HUES6 (cell line): ENCODE results near the gene PRDM16.

ENCODE experiments used
- H3K27ac ChIP-seq: 2 replicates; pipeline ENCODE4 v1.7.0; 2013; ENCODE audit warnings: low read depth, mild to moderate bottlenecking, low read length, inconsistent platforms
- H3K27me3 ChIP-seq: 2 replicates; pipeline ENCODE4 v1.6.1; 2013; ENCODE audit warnings: low read length; ENCODE audit not compliant: control insufficient read depth, insufficient read depth
- H3K36me3 ChIP-seq: 2 replicates; pipeline ENCODE4 v1.6.1; 2013; ENCODE audit warnings: low read length; ENCODE audit not compliant: control insufficient read depth, insufficient read depth
- H3K4me1 ChIP-seq: 2 replicates; pipeline ENCODE4 v1.6.1; 2013; ENCODE audit warnings: low read length; ENCODE audit not compliant: control insufficient read depth, insufficient read depth
- H3K4me3 ChIP-seq: 2 replicates; pipeline ENCODE4 v1.5.1; 2013; ENCODE audit warnings: low read depth, low read length
- H3K9ac ChIP-seq: one replicate; pipeline ENCODE4 v1.6.1; 2013; ENCODE audit warnings: mild to moderate bottlenecking, low read length
- H3K9me3 ChIP-seq: 2 replicates; pipeline ENCODE4 v1.6.1; 2013; ENCODE audit warnings: low read depth, low read length; ENCODE audit not compliant: control insufficient read depth, insufficient read depth

The PRDM16 gene

DNA sequence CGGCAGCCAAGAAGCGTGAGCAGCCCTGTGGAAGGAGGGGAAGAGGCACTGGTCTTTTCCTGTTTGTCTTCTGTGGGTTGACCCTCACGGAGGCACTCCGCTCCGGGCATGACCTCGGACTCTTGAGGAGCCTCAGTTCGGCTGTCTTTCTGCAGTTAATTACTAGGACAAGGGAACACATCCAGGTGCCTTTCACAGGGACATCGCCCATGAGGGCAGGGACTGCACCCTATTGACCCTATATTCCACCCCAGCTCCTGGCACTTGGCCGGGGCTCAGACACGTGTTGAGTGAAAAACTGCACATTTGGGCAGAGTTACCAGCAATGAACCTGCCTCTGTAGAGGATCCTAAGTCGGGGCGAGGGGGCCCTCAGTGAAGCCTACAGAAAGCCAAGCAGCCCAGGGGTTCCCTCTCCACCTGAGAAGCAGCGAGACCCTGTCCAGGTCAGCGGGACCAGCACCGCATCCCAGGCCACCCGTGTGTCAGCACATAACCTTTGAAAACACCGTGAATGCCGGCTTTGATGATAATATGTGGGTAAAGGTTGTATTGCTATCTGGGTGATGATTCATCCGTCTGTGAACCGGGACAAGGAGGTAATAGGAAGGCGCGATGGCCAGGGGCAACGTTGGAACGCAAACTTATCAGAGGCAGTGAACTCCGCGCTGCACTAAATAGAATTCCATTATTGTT lies 224.0 kb downstream of the PRDM16 start:
- Histone ChIP-seq H3K36me3 (no peaks in the 10 kb centered on the region), H3K4me1 (no peaks in the 10 kb centered on the region), H3K27ac (no peak overlapping the region), H3K4me3 (no peak overlapping the region), H3K27me3 (no peaks in the 10 kb centered on the region; the same call in 1 of the 2 replicates), H3K9ac (no peak overlapping the region), H3K9me3 (no peaks in the 10 kb centered on the region)

DNA sequence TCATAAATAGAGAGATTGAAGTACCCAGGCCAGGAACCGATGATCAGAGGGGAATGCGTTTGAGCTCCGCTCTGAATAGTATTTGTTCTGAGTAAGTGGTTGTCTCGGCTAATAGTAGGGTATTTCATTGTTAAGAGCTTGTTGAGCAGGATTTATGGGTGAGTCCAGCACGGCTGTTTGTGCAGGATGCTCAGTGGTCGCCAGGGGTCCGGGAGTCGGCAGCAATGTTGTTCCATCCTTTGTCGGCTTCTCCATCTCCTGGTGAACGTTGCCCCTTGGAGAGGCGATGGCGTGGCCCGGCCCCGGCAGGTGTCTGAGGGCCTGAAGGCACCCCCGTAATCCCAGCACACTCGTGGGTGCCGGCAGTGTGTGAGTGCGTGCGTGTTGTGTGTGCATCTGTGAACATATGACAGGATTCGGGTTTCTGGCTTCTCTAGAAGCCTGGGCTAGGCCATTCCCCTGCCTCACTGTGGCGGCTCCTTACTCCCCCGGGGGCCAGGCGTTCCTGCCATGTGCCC lies 224.6 kb downstream of the PRDM16 start:
- Histone ChIP-seq H3K36me3 (no peaks in the 10 kb centered on the region), H3K9me3 (no peaks in the 10 kb centered on the region), H3K27me3 (no peaks in the 10 kb centered on the region; the same call in 1 of the 2 replicates), H3K27ac (no peak overlapping the region), H3K4me1 (no peaks in the 10 kb centered on the region), H3K4me3 (no peak overlapping the region), H3K9ac (no peak overlapping the region)

DNA sequence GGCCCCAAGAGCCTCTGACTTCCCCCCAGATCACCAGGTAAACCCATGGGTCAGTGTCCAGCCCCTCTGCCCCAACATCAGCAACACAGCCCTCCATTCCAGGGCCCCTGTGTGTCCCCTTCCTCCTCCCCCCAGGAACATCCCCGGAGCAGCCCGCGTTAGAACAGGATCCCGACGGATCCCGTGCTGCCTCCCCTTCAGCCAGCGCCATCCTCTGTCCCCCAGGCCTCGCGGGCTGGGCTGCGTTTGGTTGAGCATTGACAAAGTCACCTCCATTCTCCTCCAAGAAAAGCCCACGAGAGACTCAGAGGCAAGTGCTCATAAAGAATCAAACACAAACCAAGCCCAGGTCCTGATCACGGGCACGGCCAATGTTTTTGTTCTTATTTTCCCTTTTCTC lies 225.4 kb downstream of the PRDM16 start:
- no peaks in the 10 kb centered on the region; the same call in 1 of the 2 replicates for H3K27me3 ChIP-seq
- H3K27ac ChIP-seq, result no peak overlapping the region
- no peaks in the 10 kb centered on the region for H3K36me3 ChIP-seq
- H3K4me3 ChIP-seq, result no peak overlapping the region
- 0 out of 2 replicates have a peak, but pooled peaks cover 3% of the 10 kb centered on the region for H3K9me3 ChIP-seq
- no peak overlapping the region for H3K9ac ChIP-seq
- no peaks in the 10 kb centered on the region for H3K4me1 ChIP-seq

DNA sequence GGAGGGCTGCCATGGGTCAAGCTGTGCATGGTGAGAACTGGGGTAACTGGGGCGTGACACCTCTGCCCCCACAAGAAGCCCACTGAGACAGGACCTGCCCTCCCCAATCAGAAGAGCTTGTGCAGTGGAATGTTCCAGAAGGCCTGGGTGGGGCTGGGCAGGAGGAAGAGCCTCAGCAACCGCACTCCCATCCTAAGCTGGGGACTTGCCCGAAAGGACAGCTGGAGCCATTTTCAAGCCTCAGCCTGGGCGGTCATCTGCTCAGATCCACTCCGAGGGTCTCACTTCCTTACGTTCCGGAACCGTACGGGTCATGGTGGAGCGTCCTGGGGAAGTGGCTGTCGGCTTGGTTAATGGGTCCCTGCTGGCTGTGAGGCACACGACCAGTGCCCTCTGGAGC lies 226.8 kb downstream of the PRDM16 start:
- no peaks in the 10 kb centered on the region for H3K4me1 ChIP-seq
- no peaks in the 10 kb centered on the region for H3K36me3 ChIP-seq
- H3K9ac ChIP-seq, result no peak overlapping the region
- H3K4me3 ChIP-seq, result no peak overlapping the region
- H3K27ac ChIP-seq, result no peak overlapping the region
- no peaks in the 10 kb centered on the region; the same call in 1 of the 2 replicates for H3K27me3 ChIP-seq
- H3K9me3 ChIP-seq, result 0 out of 2 replicates have a peak, but pooled peaks cover 3% of the 10 kb centered on the region

DNA sequence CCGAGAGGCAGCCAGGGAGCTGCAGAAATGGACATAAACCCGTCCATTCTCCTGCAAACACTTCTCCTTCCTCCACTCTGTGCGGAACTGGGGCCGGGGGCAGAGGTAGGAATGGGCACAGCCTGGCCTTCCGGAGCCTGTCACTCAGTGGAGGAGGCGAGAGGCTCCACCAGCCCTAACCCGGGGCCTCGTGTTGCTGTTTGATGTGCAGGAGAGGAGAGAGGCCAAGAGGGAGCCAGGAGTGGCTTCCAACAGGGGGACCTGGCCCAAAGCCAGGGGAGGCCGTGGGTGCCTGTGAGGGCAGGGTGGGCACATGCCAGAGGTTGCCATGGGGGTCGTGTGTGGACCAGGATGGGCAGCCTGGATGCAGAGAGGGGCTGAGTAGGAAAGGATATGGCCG lies 227.3 kb downstream of the PRDM16 start:
- H3K27ac ChIP-seq, result no peak overlapping the region
- H3K9me3 ChIP-seq, result 0 out of 2 replicates have a peak, but pooled peaks cover 3% of the 10 kb centered on the region
- no peaks in the 10 kb centered on the region for H3K4me1 ChIP-seq
- H3K4me3 ChIP-seq, result no peak overlapping the region
- no peaks in the 10 kb centered on the region; the same call in 1 of the 2 replicates for H3K27me3 ChIP-seq
- no peak overlapping the region for H3K9ac ChIP-seq
- no peaks in the 10 kb centered on the region for H3K36me3 ChIP-seq

DNA sequence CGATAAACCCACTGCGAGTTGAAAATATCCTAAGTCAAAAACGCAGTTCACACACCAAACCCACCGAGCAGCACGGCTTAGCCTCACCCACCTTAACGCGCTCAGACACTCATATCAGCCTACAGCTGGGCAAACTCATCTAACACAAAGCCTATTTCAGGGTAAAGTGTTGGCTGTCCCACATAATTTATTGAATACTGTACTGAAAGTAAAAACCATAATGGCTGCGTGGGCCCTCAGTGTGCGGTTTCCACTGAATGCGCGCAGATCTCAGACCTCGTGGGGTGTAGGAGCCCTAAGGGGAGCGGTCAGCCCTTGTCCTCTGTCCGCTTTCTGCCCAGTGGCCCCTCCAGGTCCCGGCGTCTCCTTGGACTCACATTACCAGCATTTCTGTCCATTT lies 227.8 kb downstream of the PRDM16 start:
- Histone ChIP-seq H3K9ac (no peak overlapping the region), H3K27me3 (no peaks in the 10 kb centered on the region; the same call in 1 of the 2 replicates), H3K9me3 (0 out of 2 replicates have a peak, but pooled peaks cover 3% of the 10 kb centered on the region), H3K36me3 (no peaks in the 10 kb centered on the region), H3K4me1 (no peaks in the 10 kb centered on the region), H3K4me3 (no peak overlapping the region), H3K27ac (no peak overlapping the region)

DNA sequence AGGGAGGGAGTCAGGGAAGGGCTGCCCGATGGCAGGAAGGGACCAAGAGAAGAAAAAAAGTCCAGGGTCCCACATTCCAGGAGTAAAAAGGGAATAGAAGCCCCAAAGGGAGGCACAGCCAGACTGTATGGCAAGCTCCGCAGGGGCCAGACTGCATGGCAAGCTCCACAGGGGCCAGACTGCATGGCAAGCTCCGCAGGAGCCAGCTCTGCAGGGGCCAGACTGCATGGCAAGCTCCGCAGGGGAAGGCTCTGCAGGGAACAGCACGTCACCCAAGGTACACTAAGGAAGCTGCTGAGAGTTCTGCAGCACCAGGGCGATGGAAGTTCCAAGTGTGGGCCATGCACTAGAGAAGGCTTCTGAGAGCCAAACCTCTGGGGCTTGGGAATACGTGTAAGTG lies 228.8 kb downstream of the PRDM16 start:
- Histone ChIP-seq H3K4me1 (no peaks in the 10 kb centered on the region), H3K4me3 (no peak overlapping the region), H3K36me3 (no peaks in the 10 kb centered on the region), H3K27ac (no peak overlapping the region), H3K9ac (no peak overlapping the region), H3K27me3 (no peaks in the 10 kb centered on the region; the same call in 1 of the 2 replicates), H3K9me3 (0 out of 2 replicates have a peak, but pooled peaks cover 6% of the 10 kb centered on the region)

DNA sequence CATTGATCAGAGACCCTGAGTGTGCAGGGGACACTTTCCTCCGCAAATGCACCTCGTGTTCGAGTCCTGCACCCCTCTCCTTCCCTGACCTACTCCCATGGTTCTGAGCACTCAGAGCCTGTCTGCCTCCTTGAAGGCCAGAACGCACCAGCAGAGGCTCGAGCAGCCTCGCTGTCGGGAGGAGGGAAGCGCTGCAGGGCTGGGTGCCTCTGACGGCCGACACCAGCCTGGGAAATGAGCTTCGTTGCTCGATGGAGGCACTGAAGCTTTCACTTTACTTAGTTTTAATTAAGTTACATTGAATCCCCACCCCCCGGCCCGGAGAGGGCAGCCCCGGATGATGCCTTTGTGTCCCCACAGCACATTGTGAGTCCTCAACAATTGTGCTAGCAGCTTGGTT lies 229.2 kb downstream of the PRDM16 start:
- Histone ChIP-seq H3K27ac (no peak overlapping the region), H3K9ac (no peak overlapping the region), H3K9me3 (0 out of 2 replicates have a peak, but pooled peaks cover 6% of the 10 kb centered on the region), H3K36me3 (no peaks in the 10 kb centered on the region), H3K4me3 (no peak overlapping the region), H3K27me3 (no peaks in the 10 kb centered on the region; the same call in 1 of the 2 replicates), H3K4me1 (no peaks in the 10 kb centered on the region)

DNA sequence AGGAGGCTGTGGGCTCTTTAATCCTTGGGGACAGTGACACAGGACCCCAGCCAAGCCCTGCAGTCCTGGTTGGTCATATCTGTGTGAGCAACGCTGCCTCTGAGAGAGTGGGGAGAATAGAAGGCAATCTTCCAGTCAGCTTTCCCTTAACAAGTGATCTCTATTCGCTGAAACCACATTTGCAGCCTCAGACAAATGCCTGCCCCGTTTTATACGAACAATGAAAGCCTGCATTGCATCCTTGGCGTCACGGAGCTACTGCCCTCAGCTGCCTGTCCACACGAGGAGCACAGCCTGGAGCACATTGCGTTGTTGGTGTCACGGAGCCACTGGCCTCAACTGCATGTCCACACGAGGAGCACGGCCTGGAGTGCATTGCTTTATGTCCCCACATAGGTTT lies 235.2 kb downstream of the PRDM16 start:
- Histone ChIP-seq H3K4me1 (no peaks in the 10 kb centered on the region), H3K27ac (no peak overlapping the region), H3K27me3 (no peaks in the 10 kb centered on the region), H3K4me3 (no peak overlapping the region), H3K36me3 (no peaks in the 10 kb centered on the region), H3K9ac (no peak overlapping the region), H3K9me3 (0 out of 2 replicates have a peak, but pooled peaks cover 3% of the 10 kb centered on the region)

DNA sequence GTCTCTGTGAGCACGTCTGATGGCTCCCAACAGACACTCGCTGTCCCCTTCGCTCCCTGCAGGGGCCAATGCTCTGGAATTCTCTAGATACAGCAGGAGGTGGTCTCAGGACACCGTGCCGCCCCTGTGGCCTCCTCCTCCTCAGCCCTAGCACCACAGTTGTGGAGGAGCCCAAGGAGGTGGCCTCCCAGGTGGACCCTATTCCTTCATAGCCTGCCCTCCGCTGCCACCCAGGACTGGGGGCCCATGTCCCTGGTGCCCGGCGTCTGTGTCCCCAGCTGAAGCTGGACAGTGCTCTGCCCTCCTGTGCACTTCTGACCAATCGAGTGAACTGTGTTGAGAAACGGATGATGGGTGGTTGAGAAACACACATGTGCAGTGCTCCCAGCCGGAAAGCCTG lies 235.7 kb downstream of the PRDM16 start:
- Histone ChIP-seq H3K4me1 (no peaks in the 10 kb centered on the region), H3K9ac (no peak overlapping the region), H3K36me3 (no peaks in the 10 kb centered on the region), H3K9me3 (0 out of 2 replicates have a peak, but pooled peaks cover 3% of the 10 kb centered on the region), H3K27ac (no peak overlapping the region), H3K27me3 (no peaks in the 10 kb centered on the region), H3K4me3 (no peak overlapping the region)

DNA sequence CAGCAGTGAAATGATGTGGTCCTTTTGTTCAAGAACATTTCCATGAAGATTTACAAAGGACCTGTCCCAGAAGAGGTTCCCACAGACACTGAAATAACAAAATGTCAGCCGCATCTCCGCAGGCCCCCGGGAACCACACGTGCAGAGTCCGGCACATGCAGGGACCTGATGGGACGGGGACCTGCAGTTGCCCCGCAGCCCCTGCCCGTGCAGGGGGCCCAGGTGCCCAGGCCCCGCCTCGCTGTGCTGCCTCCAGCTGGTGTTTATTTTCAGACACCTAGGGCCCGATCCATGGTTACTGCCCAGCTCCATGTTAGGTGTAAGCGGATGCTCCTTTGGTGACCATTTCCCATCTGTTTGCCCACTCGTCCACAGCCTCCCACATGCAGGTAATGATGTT lies 236.2 kb downstream of the PRDM16 start:
- 0 out of 2 replicates have a peak, but pooled peaks cover 3% of the 10 kb centered on the region for H3K9me3 ChIP-seq
- no peak overlapping the region for H3K4me3 ChIP-seq
- no peaks in the 10 kb centered on the region for H3K27me3 ChIP-seq
- H3K4me1 ChIP-seq, result no peaks in the 10 kb centered on the region
- H3K9ac ChIP-seq, result no peak overlapping the region
- H3K36me3 ChIP-seq, result no peaks in the 10 kb centered on the region
- H3K27ac ChIP-seq, result no peak overlapping the region
